ENCODE measurements around the gene FBXO38.

Gene FBXO38

DNA sequence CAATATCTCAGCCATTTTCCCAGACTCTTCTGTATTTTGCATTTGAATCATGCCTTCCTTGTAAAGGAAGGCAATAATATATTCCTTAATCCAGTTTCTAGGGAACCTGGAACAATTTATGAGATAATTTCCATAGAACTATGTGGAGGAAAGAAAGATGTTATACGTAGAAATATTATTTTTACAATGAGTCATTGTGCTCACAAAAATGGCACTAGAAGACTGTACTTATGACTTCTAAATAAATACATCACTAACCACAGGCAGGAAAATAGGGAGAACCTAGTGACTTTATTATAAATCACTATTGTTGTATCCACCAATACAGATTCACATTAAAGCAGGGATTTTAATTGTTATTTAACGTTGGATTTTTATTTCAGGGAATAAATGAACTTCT lies 87.6 kb downstream of the FBXO38 start:
- Histone ChIP-seq H3K79me2 (ENCODE audit: control insufficient read depth, insufficient read depth, low read length, poor library complexity) (no peaks in the 10 kb centered on the region), H3K14ac (ENCODE audit: low read length) (no peak overlapping the region), H3K36me3 (ENCODE audit: control insufficient read depth in 1 of 2, insufficient read depth in 2 of 2, low read length in 2 of 2) (no peaks in the 10 kb centered on the region), H3K4me1 (ENCODE audit: control insufficient read depth in 1 of 2, insufficient read depth in 2 of 2, low read length in 2 of 2) (no peaks in the 10 kb centered on the region), H3K9ac (ENCODE audit: low read length) (no peak overlapping the region), H4K12ac (ENCODE audit: low read depth, low read length) (no peak overlapping the region), H3K79me1 (ENCODE audit: low read length) (no peaks in the 10 kb centered on the region), H3K4me3 (ENCODE audit: low read depth, low read length) (no peak overlapping the region), H3K27me3 (ENCODE audit: insufficient read depth, low read length) (no peaks in the 10 kb centered on the region), H2BK120ac (ENCODE audit: insufficient read depth, low read length, poor library complexity) (no peak overlapping the region), H2AK5ac (ENCODE audit: low read length) (no peak overlapping the region), H4K8ac (ENCODE audit: low read depth, low read length) (no peak overlapping the region), H3K18ac (ENCODE audit: low read length) (no peak overlapping the region), H4K91ac (ENCODE audit: low read depth, low read length) (no peak overlapping the region), H3K27ac (ENCODE audit: low read depth, low read length) (no peak overlapping the region), H3K4ac (ENCODE audit: low read depth, low read length) (no peak overlapping the region), H3K23ac (ENCODE audit: low read length) (no peak overlapping the region), H2AFZ (ENCODE audit: insufficient read depth, low read length, poor library complexity) (no peak overlapping the region), H3K4me2 (ENCODE audit: low read length) (no peak overlapping the region), H3K9me3 (ENCODE audit: insufficient read depth, low read depth, low read length) (no peaks in the 10 kb centered on the region), H2BK12ac (ENCODE audit: low read length) (no peak overlapping the region), H2BK5ac (ENCODE audit: low read depth, low read length, poor library complexity) (no peak overlapping the region)
- DNase-seq: no peak
- no CpG with 5 or more reads among the region's 2 CpGs for WGBS (ENCODE audit: extremely low coverage, insufficient coverage, insufficient read length)

DNA sequence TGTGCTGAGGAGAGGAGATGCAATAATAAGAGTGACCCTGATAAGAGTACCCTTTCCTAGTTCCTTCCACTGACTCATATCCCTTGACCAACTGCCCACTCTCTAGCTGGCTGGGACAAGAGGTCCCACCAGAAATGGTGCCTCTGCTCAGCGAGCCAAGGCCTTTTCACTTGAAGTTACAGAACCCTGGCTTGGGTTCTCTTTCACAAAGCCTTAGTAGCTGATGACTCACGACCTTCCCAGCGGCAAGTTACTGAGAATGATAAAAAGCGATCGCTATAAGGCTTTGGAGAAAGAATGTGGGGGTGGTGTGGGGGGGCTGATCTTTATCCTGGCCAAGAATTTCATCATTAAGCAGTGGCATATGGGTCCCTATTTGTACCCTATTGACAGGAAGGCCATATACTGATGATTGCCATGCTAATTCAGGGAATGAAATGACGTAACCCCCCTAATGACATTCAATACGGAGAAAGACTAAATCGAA lies 90.3 kb downstream of the FBXO38 start:
- DNase-seq: peak; percentile 17 to 46

DNA sequence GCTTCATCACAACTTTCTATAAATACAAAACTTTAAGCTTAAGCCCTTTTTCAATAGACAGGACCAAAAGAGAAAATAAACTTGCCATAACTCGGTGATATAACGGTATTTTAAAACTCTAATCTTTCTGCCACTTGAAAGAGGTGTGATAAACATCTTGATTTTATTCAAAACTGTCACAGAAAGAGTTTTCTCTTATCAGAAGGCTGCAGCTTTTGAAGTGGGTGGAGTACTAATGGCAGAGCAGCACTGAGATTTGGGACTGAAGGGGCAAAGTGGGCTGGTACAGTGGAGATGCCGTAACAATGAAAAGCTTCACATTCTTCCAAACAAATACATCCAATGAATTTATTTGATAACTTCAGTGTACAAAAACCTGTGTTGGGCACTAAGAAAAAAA lies 92.5 kb downstream of the FBXO38 start:
- no peak overlapping the region for H4K12ac ChIP-seq (ENCODE audit: low read depth, low read length)
- H3K18ac ChIP-seq (ENCODE audit: low read length): no peak overlapping the region

More for the DNA sequence above, 90.3 kb downstream of the FBXO38 start:
- no CpG with 5 or more reads among the region's 8 CpGs for WGBS (ENCODE audit: extremely low coverage, insufficient coverage, insufficient read length)
- Histone ChIP-seq H3K79me2 (ENCODE audit: control insufficient read depth, insufficient read depth, low read length, poor library complexity) (no peaks in the 10 kb centered on the region), H4K12ac (ENCODE audit: low read depth, low read length) (no peak overlapping the region), H3K4ac (ENCODE audit: low read depth, low read length) (no peak overlapping the region), H2AK5ac (ENCODE audit: low read length) (no peak overlapping the region), H3K79me1 (ENCODE audit: low read length) (no peaks in the 10 kb centered on the region), H3K14ac (ENCODE audit: low read length) (no peak overlapping the region), H2BK12ac (ENCODE audit: low read length) (no peak overlapping the region), H3K18ac (ENCODE audit: low read length) (no peak overlapping the region), H2BK5ac (ENCODE audit: low read depth, low read length, poor library complexity) (no peak overlapping the region), H3K23ac (ENCODE audit: low read length) (no peak overlapping the region), H2AFZ (ENCODE audit: insufficient read depth, low read length, poor library complexity) (no peak overlapping the region), H4K8ac (ENCODE audit: low read depth, low read length) (no peak overlapping the region), H2BK120ac (ENCODE audit: insufficient read depth, low read length, poor library complexity) (no peak overlapping the region), H3K9ac (ENCODE audit: low read length) (no peak overlapping the region), H4K91ac (ENCODE audit: low read depth, low read length) (no peak overlapping the region), H3K36me3 (ENCODE audit: control insufficient read depth in 1 of 2, insufficient read depth in 2 of 2, low read length in 2 of 2) (no peaks in the 10 kb centered on the region), H3K27me3 (ENCODE audit: insufficient read depth, low read length) (no peaks in the 10 kb centered on the region), H3K9me3 (ENCODE audit: insufficient read depth, low read depth, low read length) (no peaks in the 10 kb centered on the region), H3K4me2 (ENCODE audit: low read length) (no peak overlapping the region), H3K4me1 (ENCODE audit: control insufficient read depth in 1 of 2, insufficient read depth in 2 of 2, low read length in 2 of 2) (peaks cover 0 to 2% of the 10 kb centered on the region in 2 experiments), H3K27ac (ENCODE audit: low read depth, low read length) (no peak overlapping the region), H3K4me3 (ENCODE audit: low read depth, low read length) (no peak overlapping the region)

DNA sequence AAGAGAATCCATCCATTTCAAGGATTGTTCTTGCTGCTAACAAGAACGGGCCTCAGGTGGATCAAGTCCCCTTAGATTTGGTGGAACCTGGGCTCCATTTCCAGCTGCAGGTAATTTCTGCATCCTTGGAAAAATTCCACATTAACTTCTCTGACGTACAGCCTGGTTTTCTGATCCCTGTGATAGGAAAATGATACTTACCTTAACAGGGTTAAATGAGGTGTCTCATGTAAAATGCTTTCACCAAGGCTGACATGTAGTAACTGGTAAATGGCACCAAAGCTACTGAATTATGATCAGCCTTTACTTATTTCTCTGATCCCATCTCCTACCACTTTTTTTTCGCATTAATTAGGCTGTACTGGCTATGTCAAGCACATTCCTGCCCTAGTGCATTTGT lies 93.7 kb downstream of the FBXO38 start:
- Histone ChIP-seq H4K91ac (ENCODE audit: low read depth, low read length) (no peak overlapping the region), H3K4me2 (ENCODE audit: low read length) (no peak overlapping the region), H3K9me3 (ENCODE audit: insufficient read depth, low read depth, low read length) (no peaks in the 10 kb centered on the region), H4K12ac (ENCODE audit: low read depth, low read length) (no peak overlapping the region), H3K4ac (ENCODE audit: low read depth, low read length) (no peak overlapping the region), H3K79me1 (ENCODE audit: low read length) (no peaks in the 10 kb centered on the region), H3K23ac (ENCODE audit: low read length) (no peak overlapping the region), H3K18ac (ENCODE audit: low read length) (no peak overlapping the region), H2AFZ (ENCODE audit: insufficient read depth, low read length, poor library complexity) (no peak overlapping the region), H3K79me2 (ENCODE audit: control insufficient read depth, insufficient read depth, low read length, poor library complexity) (no peaks in the 10 kb centered on the region), H3K4me3 (ENCODE audit: low read depth, low read length) (no peak overlapping the region), H2AK5ac (ENCODE audit: low read length) (no peak overlapping the region), H3K36me3 (ENCODE audit: control insufficient read depth in 1 of 2, insufficient read depth in 2 of 2, low read length in 2 of 2) (no peaks in the 10 kb centered on the region), H3K27me3 (ENCODE audit: insufficient read depth, low read length) (no peaks in the 10 kb centered on the region), H2BK5ac (ENCODE audit: low read depth, low read length, poor library complexity) (no peak overlapping the region), H3K27ac (ENCODE audit: low read depth, low read length) (no peak overlapping the region), H2BK12ac (ENCODE audit: low read length) (no peak overlapping the region), H3K9ac (ENCODE audit: low read length) (no peak overlapping the region), H4K8ac (ENCODE audit: low read depth, low read length) (no peak overlapping the region), H3K14ac (ENCODE audit: low read length) (no peak overlapping the region), H3K4me1 (ENCODE audit: control insufficient read depth in 1 of 2, insufficient read depth in 2 of 2, low read length in 2 of 2) (peaks cover 0 to 2% of the 10 kb centered on the region in 2 experiments), H2BK120ac (ENCODE audit: insufficient read depth, low read length, poor library complexity) (no peak overlapping the region)
- DNase-seq: no peak
- WGBS (ENCODE audit: extremely low coverage, insufficient coverage, insufficient read length): no CpG with 5 or more reads among the region's 3 CpGs

More for the DNA sequence above, 92.5 kb downstream of the FBXO38 start:
- Histone ChIP-seq H2AK5ac (ENCODE audit: low read length) (no peak overlapping the region), H4K8ac (ENCODE audit: low read depth, low read length) (no peak overlapping the region), H3K4me2 (ENCODE audit: low read length) (no peak overlapping the region), H3K4ac (ENCODE audit: low read depth, low read length) (no peak overlapping the region), H4K91ac (ENCODE audit: low read depth, low read length) (no peak overlapping the region), H2AFZ (ENCODE audit: insufficient read depth, low read length, poor library complexity) (no peak overlapping the region), H3K4me1 (ENCODE audit: control insufficient read depth in 1 of 2, insufficient read depth in 2 of 2, low read length in 2 of 2) (peaks cover 0 to 2% of the 10 kb centered on the region in 2 experiments), H3K79me2 (ENCODE audit: control insufficient read depth, insufficient read depth, low read length, poor library complexity) (no peaks in the 10 kb centered on the region), H3K27ac (ENCODE audit: low read depth, low read length) (no peak overlapping the region), H3K36me3 (ENCODE audit: control insufficient read depth in 1 of 2, insufficient read depth in 2 of 2, low read length in 2 of 2) (no peaks in the 10 kb centered on the region), H3K14ac (ENCODE audit: low read length) (no peak overlapping the region), H2BK5ac (ENCODE audit: low read depth, low read length, poor library complexity) (no peak overlapping the region), H3K4me3 (ENCODE audit: low read depth, low read length) (no peak overlapping the region), H3K9me3 (ENCODE audit: insufficient read depth, low read depth, low read length) (no peaks in the 10 kb centered on the region), H2BK120ac (ENCODE audit: insufficient read depth, low read length, poor library complexity) (no peak overlapping the region), H3K9ac (ENCODE audit: low read length) (no peak overlapping the region), H2BK12ac (ENCODE audit: low read length) (no peak overlapping the region), H3K23ac (ENCODE audit: low read length) (no peak overlapping the region), H3K79me1 (ENCODE audit: low read length) (no peaks in the 10 kb centered on the region), H3K27me3 (ENCODE audit: insufficient read depth, low read length) (no peaks in the 10 kb centered on the region)
- WGBS (ENCODE audit: extremely low coverage, insufficient coverage, insufficient read length): no CpG with 5 or more reads among the region's 3 CpGs
- no peak for DNase-seq

All from trophoblast cell (in vitro differentiated cells and primary cell).